Upper lobe of left lung (tissue), 6 donors: ENCODE measurements around the gene HES7. TPM values are rescaled to one million over a fixed set of nuclear protein-coding genes. Genes with fewer than 3 reads are reported as not detected.
A peak's percentile ranks its signal among the peaks of the same experiment; 100 is the strongest.

Experiments
- ATAC-seq, 2 donors: fragments of 200-7000 bp; cut with Tn5 transposase; one replicate each; pipeline ENCODE4 v1.9.1; 2022; ENCODE audit warnings: mild to moderate bottlenecking in 2 of 2, moderate library complexity in 2 of 2; ENCODE audit not compliant: low FRiP score in 2 of 2
- DNase-seq, 2 donors: peaks; one replicate each; pipeline ENCODE4 v3.0.0-alpha.2; 2019 to 2020
- H3K27ac ChIP-seq, 4 donors: fragments of 200-600 bp; sonication (generic); one replicate each; pipeline ENCODE4 v1.5.1; 2016 to 2019
- H3K27me3 ChIP-seq, 4 donors: fragments of 200-600 bp; sonication (generic); one replicate each; pipeline ENCODE4 v1.5.1; 2017 to 2019
- H3K36me3 ChIP-seq, 4 donors: fragments of 200-600 bp; sonication (generic); one replicate each; pipeline ENCODE4 v1.5.1; 2016 to 2019
- H3K4me1 ChIP-seq, 4 donors: fragments of 200-600 bp; sonication (generic); one replicate each; pipeline ENCODE4 v1.5.1; 2018 to 2019
- H3K4me3 ChIP-seq, 4 donors: fragments of 200-600 bp; sonication (generic); one replicate each; pipeline ENCODE4 v1.5.1; 2017 to 2019; ENCODE audit warnings: mild to moderate bottlenecking in 2 of 4, moderate library complexity in 1 of 4
- H3K9me3 ChIP-seq, 4 donors: fragments of 200-600 bp; sonication (generic); one replicate each; pipeline ENCODE4 v1.5.1; 2018 to 2019
- CTCF ChIP-seq, 6 experiments: fragments of 450-650 bp in 4 of 6; fragments of 200-600 bp in 2 of 6; sonication (generic) in 2 of 6; IDR thresholded peaks; one replicate each; pipeline ENCODE4 v1.5.1; 2016 to 2019; ENCODE audit warnings: antibody characterized with exemption in 6 of 6
- EP300 ChIP-seq, 4 donors: sonication (generic); formaldehyde crosslinking; IDR thresholded peaks; one replicate each; pipeline ENCODE4 v1.5.1; 2017; ENCODE audit warnings: antibody characterized with exemption in 4 of 4, control low read depth in 2 of 4
- POLR2A ChIP-seq, 4 donors: fragments of 450-650 bp; IDR thresholded peaks; one replicate each; pipeline ENCODE4 v1.5.1; 2016 to 2017; ENCODE audit warnings: antibody characterized with exemption in 4 of 4, mild to moderate bottlenecking in 2 of 4
- POLR2AphosphoS5 ChIP-seq, 2 donors: sonication (generic); formaldehyde crosslinking; IDR thresholded peaks; one replicate each; pipeline ENCODE4 v1.5.1; 2017; ENCODE audit warnings: antibody characterized with exemption in 2 of 2
- WGBS, 2 donors: methylation state at CpG; one replicate each; pipeline ENCODE4 v1.1.5; 2017 to 2018; 5-methylcytosine and 5-hydroxymethylcytosine counted together
- total RNA-seq, 6 donors: library from RNA; depleted of rRNA in 4 of 6; stranded (reverse); fragments of >200 nt in 4 of 6; gene quantifications; one replicate each; pipeline versions ENCODE4 v1.1.0 to v1.2.1, GENCODE V29; 2016 to 2021
- donor health status: DM: no; HTN: no; CAD: no; lungs with moderate emphysema.
- donor health status: DM: no; HTN: yes; CAD: no; lungs with severe emphysema.

Gene HES7
- total RNA-seq, 6 donors from 2014 or later: 4.9 TPM; not detected in 5

GRCh38 chr17:8153031-8153451 is 29.1 kb upstream of the HES7 start:
- Histone ChIP-seq H3K27me3 (no peaks in the 10 kb centered on the region), H3K4me1 (peaks cover 32 to 62% (median 39%) of the 10 kb centered on the region in 4 donors), H3K9me3 (no peaks in the 10 kb centered on the region), H3K36me3 (peaks cover 28 to 40% (median 32%) of the 10 kb centered on the region in 4 donors), H3K4me3 (peak overlapping the region in 3 of 4 donors; percentile 65 to 85 (median 74)), H3K27ac (peak overlapping the region; percentile 98 to 100 (median 99))
- no peak for DNase-seq
- 75 to 78% methylated on average over 7 of the region's 7 CpGs for WGBS, 2 donors
- ATAC-seq: no peak
- TF ChIP-seq POLR2AphosphoS5 (IDR thresholded peaks at IDR 0.05): no peak
- TF ChIP-seq CTCF (IDR thresholded peaks at IDR 0.05): no peak
- no peak for TF ChIP-seq POLR2A (IDR thresholded peaks at IDR 0.05)
- TF ChIP-seq EP300 (IDR thresholded peaks at IDR 0.05): no peak

DNA sequence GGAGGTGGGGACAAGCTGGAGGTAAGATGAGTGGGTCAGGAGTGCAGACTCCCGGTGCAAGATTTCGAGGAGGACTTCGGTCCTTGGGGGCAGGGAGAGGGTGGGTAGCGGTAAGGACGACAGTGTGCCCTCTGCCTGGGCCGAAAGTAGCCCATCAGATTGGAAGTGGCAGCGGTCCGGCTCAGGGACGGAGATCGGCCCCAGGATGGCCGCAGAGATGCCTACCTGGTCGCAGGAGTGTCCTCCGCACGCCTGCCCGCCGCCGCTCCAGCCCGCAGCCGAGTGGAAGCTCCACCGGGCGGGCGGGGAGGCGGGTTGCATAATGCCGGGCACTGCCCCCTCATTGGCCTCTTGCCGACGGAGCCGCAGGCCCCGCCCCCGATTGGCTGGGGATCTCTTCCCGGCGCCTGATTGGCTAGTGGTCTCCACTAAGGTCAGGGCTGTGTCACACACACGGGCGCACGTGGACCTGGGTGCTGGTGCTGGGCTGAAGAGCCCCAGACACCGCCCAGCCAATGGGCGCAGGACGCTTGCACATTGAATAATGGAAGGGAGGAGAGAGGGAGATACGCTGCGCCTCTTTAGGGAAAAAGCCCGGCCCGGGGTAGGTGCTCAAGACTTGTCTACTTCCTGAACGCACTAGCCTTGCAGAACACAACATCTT is 28.3 kb upstream of the HES7 start, which contains the start of gene PER1:
Gene PER1, minus strand, starts transcription at position 293 of the 664 bp plus-strand sequence. CDS start 1,698 bp downstream, outside the sequence.
- DNase-seq: peak; percentile 99
- peaks cover 36 to 46% (median 40%) of the 10 kb centered on the region in 4 donors for H3K36me3 ChIP-seq
- no peak for TF ChIP-seq CTCF (IDR thresholded peaks at IDR 0.05)
- TF ChIP-seq POLR2A (IDR thresholded peaks at IDR 0.05): peak; percentile 61 to 99 (median 98)
- TF ChIP-seq EP300 (IDR thresholded peaks at IDR 0.05): peak in 1 of 4 donors; percentile 82
- TF ChIP-seq POLR2AphosphoS5 (IDR thresholded peaks at IDR 0.05): peak; percentile 97 to 99
- peak within 1 kb of the TSS; percentile 98 to 100 (median 99) for H3K27ac ChIP-seq
- ATAC-seq: peak; percentile 70 to 82
- H3K27me3 ChIP-seq: no peaks in the 10 kb centered on the region
- peaks cover 35 to 57% (median 37%) of the 10 kb centered on the region in 4 donors for H3K4me1 ChIP-seq
- 3 to 5% methylated on average over 37 of the region's 42 CpGs for WGBS, 2 donors
- H3K9me3 ChIP-seq: no peaks in the 10 kb centered on the region
- peak within 1 kb of the TSS; percentile 65 to 92 (median 80) for H3K4me3 ChIP-seq

DNA sequence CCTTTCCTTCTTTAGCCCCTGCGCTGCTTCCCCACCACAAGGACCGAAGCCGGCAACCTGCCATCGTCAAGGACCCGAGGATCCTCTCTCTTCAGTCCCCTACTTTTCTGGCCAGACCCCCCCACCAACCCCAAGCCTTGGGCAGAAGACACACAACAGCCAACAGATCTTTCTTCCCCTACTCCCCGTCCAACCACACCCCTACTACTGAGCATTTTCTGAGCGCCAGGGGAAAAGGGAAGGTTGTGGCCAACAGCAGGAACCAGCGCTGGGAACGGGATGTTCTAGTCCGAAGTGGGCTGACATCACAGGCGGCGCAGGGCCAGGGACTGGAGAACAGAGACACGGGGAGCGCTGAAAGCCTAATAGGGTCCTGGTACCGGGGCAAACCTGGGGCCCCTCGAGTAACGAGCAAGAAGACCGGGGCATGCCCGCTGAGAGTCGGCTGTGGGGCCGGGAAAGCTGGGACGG is 27.8 kb upstream of the HES7 start:
- DNase-seq (peak; percentile 88 to 91), ATAC-seq (peak; percentile 2 to 4)
- no peaks in the 10 kb centered on the region for H3K9me3 ChIP-seq
- peaks cover 42 to 51% (median 46%) of the 10 kb centered on the region in 4 donors for H3K36me3 ChIP-seq
- peaks cover 31 to 57% (median 36%) of the 10 kb centered on the region in 4 donors for H3K4me1 ChIP-seq
- 0 to 1% methylated on average over 22 of the region's 22 CpGs for WGBS, 2 donors
- peak in 1 of 2 donors; percentile 36 for TF ChIP-seq POLR2AphosphoS5 (IDR thresholded peaks at IDR 0.05)
- peak; percentile 61 to 98 (median 97) for TF ChIP-seq EP300 (IDR thresholded peaks at IDR 0.05)
- no peak for TF ChIP-seq POLR2A (IDR thresholded peaks at IDR 0.05)
- no peak for TF ChIP-seq CTCF (IDR thresholded peaks at IDR 0.05)
- H3K27ac ChIP-seq: peak overlapping the region; percentile 98 to 100 (median 99)
- peak overlapping the region; percentile 65 to 92 (median 80) for H3K4me3 ChIP-seq
- H3K27me3 ChIP-seq: no peaks in the 10 kb centered on the region

GRCh38 chr17:8151120-8151640 is 27.3 kb upstream of the HES7 start:
- TF ChIP-seq POLR2AphosphoS5 (IDR thresholded peaks at IDR 0.05) (peak; percentile 94 to 96), EP300 (IDR thresholded peaks at IDR 0.05) (peak in 3 of 4 donors; percentile 54 to 97 (median 55)), CTCF (IDR thresholded peaks at IDR 0.05) (peak in 4 of 6 experiments; percentile 20 to 65 (median 47)), POLR2A (IDR thresholded peaks at IDR 0.05) (peak; percentile 52 to 76 (median 64))
- DNase-seq (peak; percentile 89 to 98), ATAC-seq (peak; percentile 34 to 53)
- peak overlapping the region; percentile 98 to 100 (median 99) for H3K27ac ChIP-seq
- peaks cover 31 to 57% (median 36%) of the 10 kb centered on the region in 4 donors for H3K4me1 ChIP-seq
- H3K9me3 ChIP-seq: no peaks in the 10 kb centered on the region
- H3K27me3 ChIP-seq: no peaks in the 10 kb centered on the region
- H3K36me3 ChIP-seq: peaks cover 47 to 56% (median 51%) of the 10 kb centered on the region in 4 donors
- 0 to 2% methylated on average over 20 to 35 of the region's 38 CpGs for WGBS, 2 donors
- peak overlapping the region; percentile 65 to 92 (median 80) for H3K4me3 ChIP-seq
